ENCODE measurements around the gene PSAT1. TPM values are rescaled to one million over a fixed set of nuclear protein-coding genes. Genes with fewer than 3 reads are reported as not detected.

PSAT1 gene
- total and polyA plus RNA-seq, 2 of the 8 experiments (the other 6 are each of a cell fraction or from before 2014, with no cell fraction given), result 204 to 341 TPM

DNA sequence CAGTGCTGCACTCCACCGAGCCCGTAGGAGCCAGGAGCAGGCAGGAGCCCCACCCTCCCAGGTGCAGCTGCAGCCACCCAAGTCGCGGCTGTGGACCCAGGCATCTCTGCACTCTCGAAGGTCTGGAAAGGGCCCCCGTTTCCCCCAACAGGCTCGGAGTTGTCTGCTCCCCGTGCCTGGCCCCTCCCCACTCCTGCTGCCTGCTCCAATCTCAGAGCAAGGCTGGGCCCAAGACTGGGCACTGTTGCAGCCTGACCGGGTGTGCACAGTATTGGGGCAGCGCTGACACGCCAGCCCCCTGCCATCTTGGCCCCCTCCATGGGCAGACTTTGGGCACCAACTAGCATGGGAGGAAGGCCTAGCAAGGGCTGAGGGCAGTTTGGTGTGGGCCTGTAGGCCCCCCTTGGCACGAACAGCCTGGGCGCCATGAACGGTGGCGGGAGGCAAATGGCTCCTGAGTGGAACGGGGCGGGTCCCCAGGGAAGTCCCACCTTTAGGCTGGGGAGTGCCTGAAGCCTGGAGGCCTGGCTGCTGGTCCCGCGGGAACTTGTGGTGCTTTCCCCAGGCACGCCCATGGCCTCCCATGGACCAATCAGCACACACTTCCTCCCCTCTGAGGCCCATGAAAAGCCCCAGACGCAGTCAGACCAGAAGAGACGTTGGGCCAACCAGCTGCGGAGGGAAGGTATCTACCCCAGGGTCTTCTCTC is 60.4 kb downstream of the PSAT1 start:
- Histone ChIP-seq H3K4me1 (replicated peaks in 1 of 4; ENCODE audit: control insufficient read depth in 3 of 4, insufficient read depth in 4 of 4, low read length in 3 of 4) (no peaks in the 10 kb centered on the region), H2BK20ac (ENCODE audit: low read length) (no peak overlapping the region), H3K4ac (replicated peaks; ENCODE audit: insufficient read length, low read depth, low read length) (no peak overlapping the region), H2BK12ac (ENCODE audit: low read depth, low read length) (no peak overlapping the region), H4K20me1 (replicated peaks in 1 of 2; ENCODE audit: control insufficient read depth in 1 of 2, insufficient read depth in 2 of 2, low read length in 2 of 2) (no peaks in the 10 kb centered on the region), H3K23ac (ENCODE audit: insufficient read length) (no peak overlapping the region), H2AK5ac (ENCODE audit: low read depth, low read length) (no peak overlapping the region), H3K27me3 (replicated peaks in 1 of 4; ENCODE audit: control insufficient read depth in 3 of 4, extremely low read depth in 1 of 4, insufficient read depth in 3 of 4, low read length in 3 of 4) (no peaks in the 10 kb centered on the region), H2BK5ac (ENCODE audit: low read depth, low read length) (no peak overlapping the region), H3K9ac (replicated peaks in 1 of 4; ENCODE audit: extremely low read depth in 1 of 4, low read depth in 3 of 4, low read length in 3 of 4) (no peak overlapping the region), H2BK15ac (ENCODE audit: low read length) (no peak overlapping the region), H4K8ac (ENCODE audit: extremely low read depth, insufficient read depth, low read length) (no peak overlapping the region), H3K23me2 (ENCODE audit: low read depth, low read length) (no peaks in the 10 kb centered on the region), H2AFZ (ENCODE audit: low read length) (no peak overlapping the region), H3K56ac (replicated peaks; ENCODE audit: insufficient read length, low read depth, low read length) (no peak overlapping the region), H3K4me3 (ENCODE audit: extremely low read depth in 1 of 4, insufficient read depth in 2 of 4, low read depth in 3 of 4, low read length in 4 of 4) (no peak overlapping the region), H3K36me3 (ENCODE audit: control insufficient read depth in 2 of 4, insufficient read depth in 4 of 4, low read length in 3 of 4) (no peaks in the 10 kb centered on the region), H3K14ac (ENCODE audit: insufficient read length) (no peak overlapping the region), H4K91ac (replicated peaks; ENCODE audit: insufficient read length, low read length) (no peak overlapping the region), H3K79me1 (ENCODE audit: low read depth, low read length) (no peaks in the 10 kb centered on the region), H3K79me2 (ENCODE audit: control insufficient read depth in 1 of 2, insufficient read depth in 2 of 2, low read length in 2 of 2) (no peaks in the 10 kb centered on the region), H4K5ac (ENCODE audit: insufficient read length, low read depth, low read length) (no peak overlapping the region), H3K4me2 (ENCODE audit: insufficient read depth in 1 of 2, low read depth in 2 of 2, low read length in 2 of 2) (no peak overlapping the region), H3K27ac (ENCODE audit: low read depth, low read length) (no peak overlapping the region; the same call in 1 of the 2 replicates), H3K18ac (ENCODE audit: extremely low read depth, low read length) (no peak overlapping the region), H2BK120ac (replicated peaks; ENCODE audit: low read depth, low read length) (no peak overlapping the region), H3K9me3 (ENCODE audit: insufficient read depth in 2 of 2, low read depth in 1 of 2, low read length in 1 of 2) (no peaks in the 10 kb centered on the region)
- POLR2A ChIA-PET (ENCODE audit: partially characterized antibody), result interaction anchor here (0.7 to 3.6 kb wide), 2 partner anchors 26 to 42 kb away, joined by 3 to 12 read pairs; no protein-coding TSS in a partner anchor
- FAIRE-seq (no peak), DNase-seq (ENCODE audit: low read depth in 1 of 2, low spot score in 2 of 2) (no peak)
- CTCF ChIA-PET (ENCODE audit: partially characterized antibody), result interaction anchor here (1.0 to 2.9 kb wide), 5 partner anchors 8 to 242 kb away, joined by 3 to 18 read pairs (median 6); no protein-coding TSS in a partner anchor
- 92% methylated on average over 21 of the region's 23 CpGs; no CpG with 5 or more reads in 1 of the 2 experiments for WGBS, 2 experiments (ENCODE audit: extremely low coverage in 1 of 2, insufficient coverage in 1 of 2, insufficient read length in 1 of 2, insufficient replicate concordance in 2 of 2, low coverage in 1 of 2, low lambda C conversion rate in 2 of 2, missing lambda C conversion rate in 1 of 2)
- no peak for TF ChIP-seq NRF1 (IDR thresholded peaks at IDR 0.05; ENCODE audit: low read depth, low read length)
- TF ChIP-seq CEBPB (IDR thresholded peaks at IDR 0.05; ENCODE audit: low read depth, low read length), result no peak
- TF ChIP-seq POU5F1 (IDR thresholded peaks at IDR 0.05; ENCODE audit: low read depth, low read length), result no peak
- no peak for TF ChIP-seq GABPA (IDR thresholded peaks at IDR 0.05; ENCODE audit: borderline replicate concordance, insufficient read depth, low read length)
- no peak for TF ChIP-seq POLR2AphosphoS5 (IDR thresholded peaks at IDR 0.05; ENCODE audit: low read depth, low read length)
- no peak for TF ChIP-seq CBX8 (IDR thresholded peaks at IDR 0.05; ENCODE audit: borderline replicate concordance, low read depth, low read length)
- no peak for TF ChIP-seq RXRA (IDR thresholded peaks at IDR 0.05; ENCODE audit: insufficient read depth, low read depth, low read length)
- TF ChIP-seq RBBP5 (IDR thresholded peaks at IDR 0.05; ENCODE audit: borderline replicate concordance, low read depth, low read length), result no peak
- no peak for TF ChIP-seq JUND (IDR thresholded peaks at IDR 0.05; ENCODE audit: low read length)
- TF ChIP-seq, protein P1, sequence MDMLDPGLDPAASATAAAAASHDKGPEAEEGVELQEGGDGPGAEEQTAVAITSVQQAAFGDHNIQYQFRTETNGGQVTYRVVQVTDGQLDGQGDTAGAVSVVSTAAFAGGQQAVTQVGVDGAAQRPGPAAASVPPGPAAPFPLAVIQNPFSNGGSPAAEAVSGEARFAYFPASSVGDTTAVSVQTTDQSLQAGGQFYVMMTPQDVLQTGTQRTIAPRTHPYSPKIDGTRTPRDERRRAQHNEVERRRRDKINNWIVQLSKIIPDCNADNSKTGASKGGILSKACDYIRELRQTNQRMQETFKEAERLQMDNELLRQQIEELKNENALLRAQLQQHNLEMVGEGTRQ (IDR thresholded peaks at IDR 0.05; ENCODE audit: low read length), result no peak
- TF ChIP-seq, protein P2, sequence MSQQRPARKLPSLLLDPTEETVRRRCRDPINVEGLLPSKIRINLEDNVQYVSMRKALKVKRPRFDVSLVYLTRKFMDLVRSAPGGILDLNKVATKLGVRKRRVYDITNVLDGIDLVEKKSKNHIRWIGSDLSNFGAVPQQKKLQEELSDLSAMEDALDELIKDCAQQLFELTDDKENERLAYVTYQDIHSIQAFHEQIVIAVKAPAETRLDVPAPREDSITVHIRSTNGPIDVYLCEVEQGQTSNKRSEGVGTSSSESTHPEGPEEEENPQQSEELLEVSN (IDR thresholded peaks at IDR 0.05), result no peak

Measured in H1 (cell line).